PC-3 (cell line): ENCODE data around the gene RBM12. TPM values are rescaled to one million over a fixed set of nuclear protein-coding genes. Genes with fewer than 3 reads are reported as not detected.

Experiments
- ATAC-seq: fragments of 200-7000 bp; cut with Tn5 transposase; 2 replicates; pipeline ENCODE4 v1.9.1; 2020; ENCODE audit warnings: mild to moderate bottlenecking, moderate library complexity
- BruUV-seq: library from RNA; stranded (reverse); fragments of 400-500 nt; replicated peaks from 2 replicates; lab custom pipeline; 2021; lab: Mats Ljungman, UMichigan
- CTCF ChIA-PET: fragments of 300-600 bp; sonication (Branson Sonifier 250); formaldehyde crosslinking; loops from one replicate; lab custom pipeline; 2022; ENCODE audit warnings: antibody characterized with exemption; lab: Charles Lee
- POLR2A ChIA-PET: fragments of 300-600 bp; sonication (Branson Sonifier 250); formaldehyde crosslinking; loops from one replicate; lab custom pipeline; 2022; ENCODE audit warnings: antibody characterized with exemption; ENCODE audit not compliant: unreplicated experiment; lab: Charles Lee
- DNase-seq: peaks from one replicate; pipeline ENCODE4 v3.0.0-alpha.2; 2015
- H2AFZ ChIP-seq: fragments of 300-600 bp; sonication (generic); 2 replicates; pipeline ENCODE4 v1.6.0; 2016; ENCODE audit warnings: antibody characterized with exemption, low read length
- H3F3A ChIP-seq: fragments of 300-600 bp; sonication (generic); one replicate; pipeline ENCODE4 v1.6.0; 2017; ENCODE audit warnings: antibody characterized with exemption, low read length, control low read depth, mild to moderate bottlenecking; ENCODE audit not compliant: unreplicated experiment
- H3K27ac ChIP-seq: fragments of 300-600 bp; sonication (generic); 2 replicates; pipeline ENCODE4 v1.5.1; 2016; ENCODE audit warnings: mild to moderate bottlenecking, low read length
- H3K27me3 ChIP-seq: fragments of 300-600 bp; sonication (generic); 2 replicates; pipeline ENCODE4 v1.6.1; 2016; ENCODE audit warnings: low read length, mixed read lengths
- H3K36me3 ChIP-seq: fragments of 300-600 bp; sonication (generic); 2 replicates; pipeline ENCODE4 v1.6.1; 2016; ENCODE audit warnings: low read depth, mixed run types, low read length, mixed read lengths
- H3K4me1 ChIP-seq: fragments of 300-600 bp; sonication (generic); 2 replicates; pipeline ENCODE4 v1.5.1; 2016; ENCODE audit warnings: low read length; ENCODE audit not compliant: insufficient read depth
- H3K4me2 ChIP-seq: fragments of 300-600 bp; sonication (generic); 2 replicates; pipeline ENCODE4 v1.6.0; 2016; ENCODE audit warnings: low read length
- H3K4me3 ChIP-seq: fragments of 300-600 bp; sonication (generic); 2 replicates; pipeline ENCODE4 v1.5.1; 2016; ENCODE audit warnings: mild to moderate bottlenecking, low read length, mixed read lengths
- H3K79me2 ChIP-seq: fragments of 300-600 bp; sonication (generic); 2 replicates; pipeline ENCODE4 v1.6.1; 2017; ENCODE audit warnings: low read length, mixed read lengths
- H3K9ac ChIP-seq: fragments of 300-600 bp; sonication (generic); 2 replicates; pipeline ENCODE4 v1.6.0; 2016; ENCODE audit warnings: mild to moderate bottlenecking, low read length
- H3K9me2 ChIP-seq: fragments of 300-600 bp; sonication (generic); replicated peaks from 2 replicates; pipeline ENCODE4 v1.6.1; 2016; ENCODE audit warnings: mixed run types, low read length, mixed read lengths
- H3K9me3 ChIP-seq: fragments of 300-600 bp; sonication (generic); 2 replicates; pipeline ENCODE4 v1.6.1; 2016; ENCODE audit warnings: low read length, mixed read lengths
- H4K20me1 ChIP-seq: fragments of 300-600 bp; sonication (generic); 2 replicates; pipeline ENCODE4 v1.6.1; 2016; ENCODE audit warnings: low read length, mixed read lengths
- CTCF ChIP-seq: fragments of 300-600 bp; sonication (generic); conservative IDR thresholded peaks from 2 replicates; pipeline ENCODE4 v1.5.1; 2017; ENCODE audit warnings: antibody characterized with exemption, low read depth, mild to moderate bottlenecking, low read length
- EZH2 ChIP-seq: fragments of 300-600 bp; sonication (generic); IDR thresholded peaks from one replicate; pipeline ENCODE4 v1.6.1; 2017; ENCODE audit warnings: antibody characterized with exemption, mild to moderate bottlenecking, low read length; ENCODE audit not compliant: unreplicated experiment
- EZH2phosphoT487 ChIP-seq: fragments of 300-600 bp; sonication (generic); IDR thresholded peaks from 2 replicates; pipeline ENCODE4 v1.6.1; 2018; ENCODE audit warnings: mild to moderate bottlenecking, antibody characterized with exemption, low read length, borderline replicate concordance
- intact Hi-C: fragments of 100-400 bp; cut with micrococcal nuclease; formaldehyde crosslinking; loops from 2 replicates; pipeline ENCODE4 v1.9.0; 2023
- total RNA-seq: library from RNA; depleted of rRNA; stranded (reverse); fragments of >200 nt; gene quantifications from 2 replicates; pipeline ENCODE4 v1.2.3, GENCODE V29; 2014

The RBM12 gene
- total RNA-seq, 1 experiment from 2014 or later: 53.6 TPM

- intact Hi-C loops: no loop called here
- no peaks in the 10 kb centered on the region for H3K9me3 ChIP-seq
- H3K36me3 ChIP-seq: no peaks in the 10 kb centered on the region
- H3K27me3 ChIP-seq: no peaks in the 10 kb centered on the region
- peaks cover 8% of the 10 kb centered on the region for H3K79me2 ChIP-seq
- no peak overlapping the region for H3K4me3 ChIP-seq
- H2AFZ ChIP-seq: no peak overlapping the region
- peaks cover 22% of the 10 kb centered on the region for H3K4me1 ChIP-seq
- no peaks in the 10 kb centered on the region for H3K9me2 ChIP-seq
- no peak overlapping the region for H3K9ac ChIP-seq
- H3F3A ChIP-seq: no peaks in the 10 kb centered on the region
- no peaks in the 10 kb centered on the region for H4K20me1 ChIP-seq
- TF ChIP-seq EZH2 (no peak), CTCF (no peak), EZH2phosphoT487 (no peak)
- ChIA-PET POLR2A (interaction anchor here (0.6 kb wide), 1 partner anchor 306 kb away, joined by 4 read pairs; no protein-coding TSS in a partner anchor), CTCF (interaction anchor here (0.6 kb wide), 1 partner anchor 43 kb away, joined by 3 read pairs; no protein-coding TSS in a partner anchor)
- DNase-seq: no peak
- no peak overlapping the region for H3K27ac ChIP-seq
- no peak overlapping the region for H3K4me2 ChIP-seq
- no TSS peak for BruUV-seq
- no peak for ATAC-seq
Observed at GRCh38 chr20:35611482-35611881, 53.2 kb downstream of the RBM12 start.

- intact Hi-C loops: no loop called here
- Histone ChIP-seq H3K36me3 (no peaks in the 10 kb centered on the region), H3F3A (no peaks in the 10 kb centered on the region), H3K9me3 (no peaks in the 10 kb centered on the region), H3K9me2 (no peaks in the 10 kb centered on the region), H3K27me3 (no peaks in the 10 kb centered on the region), H3K9ac (no peak overlapping the region), H3K4me2 (no peak overlapping the region), H3K79me2 (peaks cover 13% of the 10 kb centered on the region), H3K4me1 (peaks cover 27% of the 10 kb centered on the region), H4K20me1 (no peaks in the 10 kb centered on the region), H3K27ac (no peak overlapping the region), H3K4me3 (no peak overlapping the region), H2AFZ (no peak overlapping the region)
- TF ChIP-seq CTCF (no peak), EZH2phosphoT487 (no peak), EZH2 (no peak)
- DNase-seq (no peak), ATAC-seq (no peak)
- ChIA-PET CTCF (interaction anchor here (0.6 kb wide), 1 partner anchor 42 kb away, joined by 3 read pairs; no protein-coding TSS in a partner anchor), POLR2A (interaction anchor here (0.6 kb wide), 2 partner anchors 306 to 346 kb away, joined by 3 to 4 read pairs; no protein-coding TSS in a partner anchor)
- no TSS peak for BruUV-seq
Observed at GRCh38 chr20:35610833-35611427, 53.8 kb downstream of the RBM12 start.
